Peyer's patch (tissue), 4 donors: ENCODE data around the gene NR5A1. TPM values are rescaled to one million over a fixed set of nuclear protein-coding genes. Genes with fewer than 3 reads are reported as not detected.

ENCODE experiments used
- DNase-seq, 3 donors: peaks; one replicate each; pipeline ENCODE4 v3.0.0-alpha.2; 2017 to 2019
- H3K27ac ChIP-seq, 4 donors: fragments of 200-600 bp; sonication (generic); one replicate each; pipeline ENCODE4 v1.5.1; 2016 to 2019
- H3K27me3 ChIP-seq, 2 donors: fragments of 200-600 bp; sonication (generic); one replicate each; pipeline ENCODE4 v1.5.1; 2019
- H3K36me3 ChIP-seq, 3 donors: fragments of 200-600 bp; sonication (generic); one replicate each; pipeline ENCODE4 v1.5.1; 2016 to 2019
- H3K4me1 ChIP-seq, 4 donors: fragments of 200-600 bp; sonication (generic); one replicate each; pipeline ENCODE4 v1.5.1; 2016 to 2019
- H3K4me3 ChIP-seq, 4 donors: fragments of 200-600 bp; sonication (generic); 1 replicate in 3 of 4; 2 replicates in 1 of 4; pipeline ENCODE4 v1.5.1; 2016 to 2019; ENCODE audit warnings: mild to moderate bottlenecking in 1 of 4
- H3K9me3 ChIP-seq, 4 donors: fragments of 200-600 bp; sonication (generic); one replicate each; pipeline ENCODE4 v1.5.1; 2016 to 2019; ENCODE audit warnings: mild to moderate bottlenecking in 1 of 4
- CTCF ChIP-seq, 6 experiments: fragments of 450-650 bp in 4 of 6; fragments of 200-600 bp in 2 of 6; sonication (generic) in 1 of 6; IDR thresholded peaks; one replicate each; pipeline ENCODE4 v1.5.1; 2017 to 2019; ENCODE audit warnings: antibody characterized with exemption in 6 of 6, mild to moderate bottlenecking in 3 of 6, moderate library complexity in 1 of 6
- POLR2A ChIP-seq, 2 donors: fragments of 450-650 bp; IDR thresholded peaks; one replicate each; pipeline ENCODE4 v1.5.1; 2017; ENCODE audit warnings: antibody characterized with exemption in 2 of 2, mild to moderate bottlenecking in 2 of 2, moderate library complexity in 2 of 2
- total RNA-seq, 4 donors: library from RNA; depleted of rRNA; stranded (reverse); fragments of >200 nt; gene quantifications; one replicate each; pipeline ENCODE4 v1.1.0, GENCODE V29; 2016

NR5A1 gene
- total RNA-seq, 4 donors from 2014 or later: 0.18 TPM; not detected in 3

- peak in 1 of 3 donors; percentile 72 for DNase-seq
- H3K36me3 ChIP-seq: no peaks in the 10 kb centered on the region
- TF ChIP-seq CTCF (IDR thresholded peaks at IDR 0.05): no peak
- no peak for TF ChIP-seq POLR2A (IDR thresholded peaks at IDR 0.05)
- no peak overlapping the region for H3K27ac ChIP-seq
- H3K27me3 ChIP-seq: peaks cover 0 to 20% of the 10 kb centered on the region in 2 donors
- peaks cover 0 to 4% (median 0%) of the 10 kb centered on the region in 4 donors for H3K4me1 ChIP-seq
- H3K4me3 ChIP-seq: peak overlapping the region in 2 of 4 donors; percentile 26 to 35
- no peaks in the 10 kb centered on the region for H3K9me3 ChIP-seq
Observed at GRCh38 chr9:124453586-124454191, 53.5 kb downstream of the NR5A1 start.

GRCh38 chr9:124452841-124453585, 54.2 kb downstream of the NR5A1 start:
- H3K27me3 ChIP-seq: peaks cover 0 to 20% of the 10 kb centered on the region in 2 donors
- no peaks in the 10 kb centered on the region for H3K9me3 ChIP-seq
- TF ChIP-seq CTCF (IDR thresholded peaks at IDR 0.05): no peak
- no peak for TF ChIP-seq POLR2A (IDR thresholded peaks at IDR 0.05)
- peaks cover 0 to 4% (median 0%) of the 10 kb centered on the region in 4 donors for H3K4me1 ChIP-seq
- DNase-seq: no peak
- H3K27ac ChIP-seq: no peak overlapping the region
- H3K36me3 ChIP-seq: no peaks in the 10 kb centered on the region
- peak overlapping the region in 2 of 4 donors; percentile 26 to 35 for H3K4me3 ChIP-seq

GRCh38 chr9:124452326-124452725, 54.9 kb downstream of the NR5A1 start:
- H3K4me1 ChIP-seq: peaks cover 0 to 4% (median 0%) of the 10 kb centered on the region in 4 donors
- no peak overlapping the region for H3K4me3 ChIP-seq
- no peak overlapping the region for H3K27ac ChIP-seq
- peaks cover 0 to 20% of the 10 kb centered on the region in 2 donors for H3K27me3 ChIP-seq
- no peak for DNase-seq
- no peaks in the 10 kb centered on the region for H3K9me3 ChIP-seq
- TF ChIP-seq POLR2A (IDR thresholded peaks at IDR 0.05): no peak
- TF ChIP-seq CTCF (IDR thresholded peaks at IDR 0.05): no peak
- H3K36me3 ChIP-seq: no peaks in the 10 kb centered on the region

GRCh38 chr9:124450931-124451661, 56.1 kb downstream of the NR5A1 start:
- no peaks in the 10 kb centered on the region for H3K9me3 ChIP-seq
- peaks cover 0 to 4% (median 0%) of the 10 kb centered on the region in 4 donors for H3K4me1 ChIP-seq
- H3K4me3 ChIP-seq: no peak overlapping the region
- no peak for TF ChIP-seq POLR2A (IDR thresholded peaks at IDR 0.05)
- no peak overlapping the region for H3K27ac ChIP-seq
- no peak for DNase-seq
- no peaks in the 10 kb centered on the region for H3K36me3 ChIP-seq
- peaks cover 0 to 20% of the 10 kb centered on the region in 2 donors for H3K27me3 ChIP-seq

GRCh38 chr9:124450241-124450924, 56.8 kb downstream of the NR5A1 start, which contains the start of gene ADGRD2:
Gene ADGRD2, plus strand, starts transcription at chr9:124450451. Its CDS starts 1,216 bp downstream, at chr9:124451667.
- Histone ChIP-seq H3K4me1 (peaks cover 0 to 4% (median 0%) of the 10 kb centered on the region in 4 donors), H3K4me3 (no peak within 1 kb of the TSS), H3K9me3 (no peaks in the 10 kb centered on the region), H3K27ac (no peak within 1 kb of the TSS), H3K27me3 (peaks cover 0 to 20% of the 10 kb centered on the region in 2 donors), H3K36me3 (no peaks in the 10 kb centered on the region)
- TF ChIP-seq POLR2A (IDR thresholded peaks at IDR 0.05) (no peak), CTCF (IDR thresholded peaks at IDR 0.05) (no peak)
- no peak for DNase-seq
